ENCODE results near the gene ZCCHC14. TPM values are rescaled to one million over a fixed set of nuclear protein-coding genes. Genes with fewer than 3 reads are reported as not detected.
"Not testable (repeated sequence)": the region's sequence is repeated elsewhere in the genome, so short reads cannot be mapped to it uniquely, and the experiment has no call there.

ZCCHC14 gene
- total RNA-seq, 2 experiments from 2014 or later, result 12.4 to 13.9 TPM

DNA sequence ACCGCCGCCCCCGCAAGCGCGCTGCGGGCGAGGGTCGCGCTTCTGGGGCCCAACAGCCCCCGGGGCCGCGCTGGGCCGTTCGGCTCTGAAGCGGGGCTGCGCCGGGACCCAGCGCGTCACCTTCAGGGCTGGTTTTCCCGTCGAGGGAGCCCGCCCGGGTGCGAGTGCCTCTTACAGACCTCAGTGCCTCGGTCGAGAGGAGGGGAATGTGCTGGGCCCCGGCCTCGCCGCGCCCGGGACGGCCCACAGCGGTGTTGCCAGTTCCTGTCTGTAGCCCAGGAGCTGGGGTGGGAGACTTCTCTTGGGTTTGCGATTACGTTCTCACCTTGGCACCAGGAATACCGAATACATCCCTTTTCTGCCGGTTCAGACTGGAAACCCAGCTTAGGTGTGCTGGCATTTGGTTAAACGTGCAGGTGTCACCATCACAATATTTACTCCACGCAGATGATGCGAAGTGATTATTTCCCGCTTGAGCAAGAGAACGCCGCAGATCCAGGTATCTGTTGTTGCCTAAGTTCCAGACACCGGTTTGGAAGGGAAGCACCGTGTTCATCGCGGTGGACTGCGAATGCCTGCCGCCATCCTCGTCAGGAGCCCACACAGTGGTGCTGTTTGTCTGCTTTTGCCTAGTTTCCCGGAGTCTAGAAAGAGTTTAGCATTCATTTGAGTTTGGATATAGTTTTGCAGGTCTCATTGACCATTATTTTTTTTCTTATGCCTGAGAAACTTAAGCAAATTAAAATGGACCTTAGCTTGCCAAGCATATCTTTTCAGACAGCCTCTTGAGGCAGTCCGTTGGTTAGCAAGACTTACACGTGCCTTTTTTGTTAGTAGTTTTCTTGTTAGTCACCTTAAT, 99.8 kb downstream of the ZCCHC14 start:
- peak overlapping the region; percentile 88 for H3K27ac Mint-ChIP-seq
- intact Hi-C loops (cut with micrococcal nuclease), result loop anchor here (1.0 to 5.0 kb wide), 8 partner anchors 10 to 831 kb away; partner anchors contain the start of genes FBXO31 and ZCCHC14
- no peaks in the 10 kb centered on the region for H3K9me3 Mint-ChIP-seq
- CTCF ChIA-PET, result interaction anchor here (0.5 to 3.5 kb wide), 6 partner anchors 9 to 242 kb away, joined by 3 to 21 read pairs (median 3); partner anchors contain the start of gene FBXO31
- H3K4me3 Mint-ChIP-seq, result peak overlapping the region; percentile 85
- peaks cover 45% of the 10 kb centered on the region for H3K4me1 Mint-ChIP-seq (ENCODE audit: low read depth)
- no peaks in the 10 kb centered on the region for H3K27me3 Mint-ChIP-seq (ENCODE audit: low read depth)
- peaks cover 7% of the 10 kb centered on the region for H3K36me3 Mint-ChIP-seq (ENCODE audit: low read depth)
- DNase-seq, result peak; percentile 65

DNA sequence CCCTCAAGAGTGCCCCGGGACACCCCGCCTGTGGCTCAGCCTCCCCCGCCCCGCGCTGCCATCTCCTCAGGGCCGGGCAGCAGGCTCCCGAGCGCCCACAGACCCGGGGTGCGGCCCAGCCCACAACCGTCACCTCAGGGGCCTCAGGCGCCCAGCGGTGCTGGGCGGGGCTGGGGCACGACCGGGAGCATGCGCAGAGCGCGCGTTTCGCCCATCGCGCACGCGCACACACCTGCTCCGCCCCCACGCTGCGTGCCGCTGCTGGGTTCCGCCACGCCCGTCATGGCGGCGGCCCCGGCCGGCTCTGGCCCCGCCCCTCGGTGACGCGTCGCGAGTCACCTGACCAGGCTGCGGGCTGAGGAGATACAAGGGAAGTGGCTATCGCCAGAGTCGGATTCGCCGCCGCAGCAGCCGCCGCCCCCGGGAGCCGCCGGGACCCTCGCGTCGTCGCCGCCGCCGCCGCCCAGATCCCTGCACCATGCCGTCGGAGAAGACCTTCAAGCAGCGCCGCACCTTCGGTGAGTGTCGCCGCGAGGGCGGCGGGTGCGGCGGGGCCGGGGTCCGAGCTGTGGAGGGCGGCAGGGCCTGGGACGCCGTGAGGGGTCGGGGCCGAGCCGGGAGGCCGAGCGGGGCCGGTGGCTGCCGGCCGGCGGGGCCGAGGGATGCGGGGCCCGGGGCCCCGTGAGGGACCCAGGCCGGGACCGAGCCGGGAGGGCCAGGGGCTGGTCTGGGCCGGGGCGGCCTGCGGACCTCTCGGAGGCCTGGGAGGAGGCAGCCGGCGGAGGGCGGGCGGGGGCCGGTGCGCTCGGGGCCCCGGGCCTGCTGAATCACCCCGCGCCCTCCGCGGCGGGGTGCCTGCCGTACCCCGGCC, 100.6 kb downstream of the ZCCHC14 start, which contains the start of gene MAP1LC3B:
MAP1LC3B (plus strand) TSS at position 387 of the 871 bp plus-strand sequence; CDS start at position 479, 92 bp downstream.
- peak; percentile 97 for DNase-seq
- no peaks in the 10 kb centered on the region for H3K9me3 Mint-ChIP-seq
- H3K27ac Mint-ChIP-seq, result peak within 1 kb of the TSS; percentile 97
- H3K36me3 Mint-ChIP-seq (ENCODE audit: low read depth), result peaks cover 7% of the 10 kb centered on the region
- peaks cover 53% of the 10 kb centered on the region for H3K4me1 Mint-ChIP-seq (ENCODE audit: low read depth)
- no peaks in the 10 kb centered on the region for H3K27me3 Mint-ChIP-seq (ENCODE audit: low read depth)
- intact Hi-C loops (cut with micrococcal nuclease), result loop anchor here (1.0 to 5.0 kb wide), 7 partner anchors 9 to 830 kb away; partner anchors contain the start of genes FBXO31 and ZCCHC14
- CTCF ChIA-PET, result interaction anchor here (0.9 to 3.5 kb wide), 2 partner anchors 9 to 243 kb away, joined by 3 to 21 read pairs; partner anchors contain the start of gene FBXO31
- peak within 1 kb of the TSS; percentile 92 for H3K4me3 Mint-ChIP-seq

DNA sequence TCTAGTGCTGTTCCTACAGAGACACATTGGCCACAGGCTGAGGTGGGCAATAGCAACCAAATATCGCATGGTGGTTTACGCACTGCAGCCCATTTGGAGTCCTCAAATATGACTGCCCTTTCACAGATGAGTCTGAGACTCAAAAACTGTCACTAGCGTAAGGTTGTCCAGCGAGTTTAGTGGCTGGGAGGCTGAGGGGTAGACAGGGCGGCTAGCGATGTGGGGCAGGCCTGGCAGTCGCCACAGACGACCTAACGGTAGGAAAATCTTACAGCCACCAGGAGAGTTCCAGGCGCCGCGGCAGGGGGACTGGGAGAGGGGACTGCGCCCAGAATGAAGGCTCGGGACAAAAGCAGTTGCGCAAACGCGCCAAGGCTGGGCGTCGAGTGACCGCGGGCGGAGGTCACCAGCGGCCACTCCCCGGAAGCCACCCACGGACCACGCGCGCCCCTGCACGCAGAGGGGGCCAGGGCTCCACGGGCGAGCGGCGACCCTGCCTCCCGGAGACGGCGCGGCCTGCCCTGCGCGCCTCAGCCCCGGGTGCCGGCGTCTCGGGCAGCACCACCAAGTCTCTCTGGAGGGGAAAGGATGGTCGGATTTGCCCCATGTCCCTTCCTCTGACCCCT, 101.4 kb downstream of the ZCCHC14 start:
- intact Hi-C loops (cut with micrococcal nuclease), result loop anchor here (5.0 kb wide), 3 partner anchors 151 to 829 kb away; no protein-coding TSS in a partner anchor
- H3K9me3 Mint-ChIP-seq, result no peaks in the 10 kb centered on the region
- H3K27ac Mint-ChIP-seq, result peak overlapping the region; percentile 97
- peak overlapping the region; percentile 92 for H3K4me3 Mint-ChIP-seq
- H3K36me3 Mint-ChIP-seq (ENCODE audit: low read depth), result peaks cover 7% of the 10 kb centered on the region
- H3K27me3 Mint-ChIP-seq (ENCODE audit: low read depth), result no peaks in the 10 kb centered on the region
- peaks cover 53% of the 10 kb centered on the region for H3K4me1 Mint-ChIP-seq (ENCODE audit: low read depth)
- peak; percentile 24 for DNase-seq
- CTCF ChIA-PET, result interaction anchor here (0.7 kb wide), 2 partner anchors 74 to 158 kb away, joined by 3 read pairs; partner anchors contain the start of gene C16orf95

DNA sequence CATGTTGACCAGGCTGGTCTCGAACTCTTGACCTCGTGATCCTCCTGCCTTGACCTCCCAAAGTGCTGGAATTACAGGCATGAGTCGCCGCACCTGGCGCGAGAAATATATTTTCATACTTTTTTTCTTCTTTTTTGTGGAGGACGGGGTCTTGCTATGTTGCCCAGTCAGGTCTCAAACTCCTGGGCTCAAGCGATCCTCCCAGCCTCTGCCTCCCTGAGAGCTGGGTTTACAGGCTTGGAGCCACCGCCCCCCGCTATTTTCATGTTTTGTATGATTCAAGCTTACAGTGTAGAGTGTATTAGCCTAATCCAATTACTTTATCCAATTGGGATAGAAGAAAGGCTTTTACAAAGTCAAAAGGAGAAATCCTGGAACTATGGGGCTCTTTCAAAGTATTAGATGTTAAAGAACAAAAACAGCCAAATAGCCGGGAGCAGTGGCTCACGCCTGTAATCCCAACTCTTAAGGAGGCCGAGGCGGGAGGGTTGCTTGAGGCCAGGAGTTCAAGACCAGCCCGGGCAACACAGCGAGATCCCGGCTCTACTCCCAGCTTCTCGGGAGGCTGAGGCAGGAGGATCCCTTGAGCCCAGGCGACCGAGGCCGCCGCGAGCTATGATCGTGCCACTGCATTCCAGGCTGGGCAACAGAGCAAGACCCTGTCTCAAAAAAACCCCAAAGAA, 102.0 kb downstream of the ZCCHC14 start:
- no peaks in the 10 kb centered on the region for H3K9me3 Mint-ChIP-seq
- peak overlapping the region; percentile 97 for H3K27ac Mint-ChIP-seq
- DNase-seq, result no peak
- peak overlapping the region; percentile 92 for H3K4me3 Mint-ChIP-seq
- H3K4me1 Mint-ChIP-seq (ENCODE audit: low read depth), result peaks cover 56% of the 10 kb centered on the region
- no peaks in the 10 kb centered on the region for H3K27me3 Mint-ChIP-seq (ENCODE audit: low read depth)
- CTCF ChIA-PET, result interaction anchor here (0.7 kb wide), 2 partner anchors 74 to 159 kb away, joined by 3 read pairs; partner anchors contain the start of gene C16orf95
- peaks cover 7% of the 10 kb centered on the region for H3K36me3 Mint-ChIP-seq (ENCODE audit: low read depth)
- intact Hi-C loops (cut with micrococcal nuclease), result loop anchor here (5.0 kb wide), 3 partner anchors 152 to 828 kb away; no protein-coding TSS in a partner anchor

DNA sequence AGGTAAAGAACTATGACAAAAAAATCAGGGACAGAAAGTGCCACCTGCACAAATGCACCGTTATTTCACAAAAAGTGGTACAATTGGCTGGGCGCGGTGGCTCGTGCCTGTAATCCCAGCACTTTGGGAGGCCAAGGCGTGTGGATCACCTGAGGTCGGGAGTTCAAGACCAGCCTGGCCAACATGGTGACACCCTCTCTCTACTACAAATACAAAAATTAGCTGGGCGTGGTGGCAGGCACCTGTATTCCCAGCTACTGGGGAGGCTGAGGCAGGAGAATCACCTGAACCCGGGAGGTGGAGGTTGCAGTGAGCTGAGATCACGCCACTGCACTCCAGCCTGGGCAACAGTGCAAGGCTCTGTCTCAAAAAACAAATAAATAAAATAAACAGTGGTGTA, 102.9 kb downstream of the ZCCHC14 start:
- DNase-seq; H3K4me3 Mint-ChIP-seq; H3K9me3 Mint-ChIP-seq; CTCF ChIA-PET; H3K36me3 Mint-ChIP-seq (ENCODE audit: low read depth); H3K27me3 Mint-ChIP-seq (ENCODE audit: low read depth): not testable (repeated sequence)
- intact Hi-C loops (cut with micrococcal nuclease), result loop anchor here (2.0 to 5.0 kb wide), 6 partner anchors 47 to 1067 kb away; partner anchors contain the start of gene BANP
- peaks cover 52% of the 10 kb centered on the region for H3K4me1 Mint-ChIP-seq (ENCODE audit: low read depth)
- H3K27ac Mint-ChIP-seq, result peak overlapping the region; percentile 93

DNA sequence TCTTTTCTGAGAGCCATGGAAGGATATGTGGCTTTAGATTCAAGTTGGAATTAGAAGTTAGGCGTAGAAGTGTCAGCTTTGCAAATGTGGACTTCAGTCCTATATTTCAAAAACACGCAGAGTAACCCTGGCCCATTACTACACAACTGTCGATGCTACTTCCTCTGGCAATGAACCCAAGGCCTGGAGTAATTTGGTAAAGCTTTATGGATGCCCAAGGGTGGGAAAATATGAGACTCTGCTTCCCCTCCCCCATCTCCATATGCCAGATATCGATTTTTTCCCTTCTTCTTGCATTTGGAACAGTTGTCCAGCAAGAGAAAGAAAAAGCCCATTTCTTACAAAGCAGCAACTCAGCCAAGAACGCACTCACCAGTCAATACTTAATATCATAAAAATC, 103.6 kb downstream of the ZCCHC14 start:
- CTCF ChIA-PET, result no interaction called here
- intact Hi-C loops (cut with micrococcal nuclease), result loop anchor here (2.0 to 5.0 kb wide), 3 partner anchors 48 to 1068 kb away; partner anchors contain the start of gene BANP
- H3K4me3 Mint-ChIP-seq, result no peak overlapping the region
- peaks cover 2% of the 10 kb centered on the region for H3K36me3 Mint-ChIP-seq (ENCODE audit: low read depth)
- H3K4me1 Mint-ChIP-seq (ENCODE audit: low read depth), result peaks cover 50% of the 10 kb centered on the region
- H3K9me3 Mint-ChIP-seq, result no peaks in the 10 kb centered on the region
- peak overlapping the region; percentile 93 for H3K27ac Mint-ChIP-seq
- H3K27me3 Mint-ChIP-seq (ENCODE audit: low read depth), result no peaks in the 10 kb centered on the region
- DNase-seq, result no peak

DNA sequence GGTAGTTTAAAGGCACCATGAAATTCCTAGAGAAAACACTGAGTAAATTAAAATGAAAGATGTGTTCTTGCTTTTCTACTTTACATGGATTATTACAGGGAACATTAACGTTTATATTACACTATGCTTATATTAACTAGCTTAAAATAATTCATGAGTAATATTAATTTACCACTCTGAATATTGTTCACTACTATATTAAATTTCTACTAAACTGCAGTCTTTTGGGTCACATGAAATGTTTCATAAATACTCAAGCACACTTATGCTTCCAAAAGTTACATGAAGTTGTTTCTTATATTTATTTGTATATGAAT, 104.0 kb downstream of the ZCCHC14 start:
- Mint-ChIP-seq H3K4me3 (peak overlapping the region; percentile 49), H3K4me1 (ENCODE audit: low read depth) (peaks cover 45% of the 10 kb centered on the region), H3K27ac (peak overlapping the region; percentile 93), H3K9me3 (no peaks in the 10 kb centered on the region), H3K27me3 (ENCODE audit: low read depth) (peaks cover 2% of the 10 kb centered on the region), H3K36me3 (ENCODE audit: low read depth) (peaks cover 5% of the 10 kb centered on the region)
- no peak for DNase-seq
- CTCF ChIA-PET, result interaction anchor here (1.3 kb wide), 1 partner anchor 248 kb away, joined by 5 read pairs; no protein-coding TSS in a partner anchor
- intact Hi-C loops (cut with micrococcal nuclease), result loop anchor here (1.0 to 5.0 kb wide), 5 partner anchors 48 to 1069 kb away; partner anchors contain the start of genes BANP, C16orf95 and ZCCHC14

DNA sequence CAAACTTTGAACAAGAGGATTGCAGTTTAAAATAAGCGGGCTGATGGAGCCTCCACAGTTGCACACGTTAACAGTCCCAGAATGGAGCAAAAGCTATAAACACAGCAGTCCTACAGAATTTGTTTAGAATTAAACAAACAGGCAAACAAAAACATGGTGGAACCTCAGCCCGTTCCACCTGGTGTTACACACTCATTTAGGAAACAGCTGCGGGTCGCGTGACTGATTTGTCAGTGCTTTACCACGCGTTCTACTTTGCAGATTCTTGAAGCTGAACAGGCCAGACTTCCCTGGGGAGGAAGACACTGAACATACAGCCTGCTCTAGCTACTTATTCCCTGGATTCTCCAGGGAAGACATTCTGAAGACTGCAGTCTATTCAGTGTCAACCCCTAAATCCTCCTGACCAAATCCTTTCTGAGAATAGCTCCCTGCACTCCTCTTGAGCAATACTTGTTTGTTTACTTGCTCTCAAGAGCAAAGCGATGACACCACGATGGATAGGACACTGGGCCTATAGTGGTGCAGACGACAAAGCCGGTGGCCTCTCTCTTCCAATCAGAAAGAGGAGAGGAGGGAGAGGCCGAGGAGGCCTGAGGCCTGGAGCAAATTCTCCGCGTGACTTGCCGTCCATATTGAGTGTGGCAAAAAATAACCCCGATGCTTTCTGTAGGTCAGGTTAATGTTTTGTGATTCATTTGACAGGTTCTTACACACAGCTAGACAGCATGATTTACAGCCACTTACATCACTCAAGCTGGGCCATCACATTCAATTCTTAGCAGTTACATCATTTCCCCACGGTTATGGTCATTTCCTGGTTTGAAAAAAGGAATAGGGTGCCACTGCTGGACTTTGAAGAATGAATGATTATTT, 104.6 kb downstream of the ZCCHC14 start:
- peak; percentile 94 for DNase-seq
- intact Hi-C loops (cut with micrococcal nuclease), result loop anchor here (1.0 to 5.0 kb wide), 5 partner anchors 49 to 1069 kb away; partner anchors contain the start of genes BANP, C16orf95 and ZCCHC14
- H3K27ac Mint-ChIP-seq, result peak overlapping the region; percentile 93

DNA sequence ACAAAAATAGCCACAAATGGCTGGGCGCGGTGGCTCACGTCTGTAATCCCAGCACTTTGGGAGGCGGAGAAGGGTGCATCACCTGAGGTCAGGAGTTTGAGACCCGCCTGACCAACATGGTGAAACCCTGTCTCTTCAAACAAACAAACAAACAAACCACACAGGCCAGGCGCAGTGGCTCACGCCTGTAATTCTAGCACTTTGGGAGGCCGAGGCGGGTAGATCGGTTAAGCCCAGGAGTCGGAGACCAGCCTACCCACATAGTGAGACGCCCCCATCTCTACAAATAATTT, 108.0 kb downstream of the ZCCHC14 start:
- not testable (repeated sequence) for H3K27me3 Mint-ChIP-seq (ENCODE audit: low read depth); H3K9me3 Mint-ChIP-seq; DNase-seq
- peak overlapping the region; percentile 87 for H3K4me3 Mint-ChIP-seq
- CTCF ChIA-PET, result interaction anchor here (1.7 kb wide), 1 partner anchor 10 kb away, joined by 7 read pairs; no protein-coding TSS in a partner anchor
- H3K27ac Mint-ChIP-seq, result peak overlapping the region; percentile 30
- H3K4me1 Mint-ChIP-seq (ENCODE audit: low read depth), result peaks cover 64% of the 10 kb centered on the region
- intact Hi-C loops (cut with micrococcal nuclease), result loop anchor here (5.0 kb wide), 1 partner anchor 1072 kb away; no protein-coding TSS in a partner anchor
- peaks cover 10% of the 10 kb centered on the region for H3K36me3 Mint-ChIP-seq (ENCODE audit: low read depth)

More for the DNA sequence above, 104.6 kb downstream of the ZCCHC14 start:
- Mint-ChIP-seq H3K4me1 (ENCODE audit: low read depth) (peaks cover 39% of the 10 kb centered on the region), H3K4me3 (peak overlapping the region; percentile 49), H3K27me3 (ENCODE audit: low read depth) (peaks cover 2% of the 10 kb centered on the region), H3K36me3 (ENCODE audit: low read depth) (peaks cover 2% of the 10 kb centered on the region), H3K9me3 (no peaks in the 10 kb centered on the region)
- CTCF ChIA-PET, result interaction anchor here (1.3 kb wide), 1 partner anchor 248 kb away, joined by 5 read pairs; no protein-coding TSS in a partner anchor

DNA sequence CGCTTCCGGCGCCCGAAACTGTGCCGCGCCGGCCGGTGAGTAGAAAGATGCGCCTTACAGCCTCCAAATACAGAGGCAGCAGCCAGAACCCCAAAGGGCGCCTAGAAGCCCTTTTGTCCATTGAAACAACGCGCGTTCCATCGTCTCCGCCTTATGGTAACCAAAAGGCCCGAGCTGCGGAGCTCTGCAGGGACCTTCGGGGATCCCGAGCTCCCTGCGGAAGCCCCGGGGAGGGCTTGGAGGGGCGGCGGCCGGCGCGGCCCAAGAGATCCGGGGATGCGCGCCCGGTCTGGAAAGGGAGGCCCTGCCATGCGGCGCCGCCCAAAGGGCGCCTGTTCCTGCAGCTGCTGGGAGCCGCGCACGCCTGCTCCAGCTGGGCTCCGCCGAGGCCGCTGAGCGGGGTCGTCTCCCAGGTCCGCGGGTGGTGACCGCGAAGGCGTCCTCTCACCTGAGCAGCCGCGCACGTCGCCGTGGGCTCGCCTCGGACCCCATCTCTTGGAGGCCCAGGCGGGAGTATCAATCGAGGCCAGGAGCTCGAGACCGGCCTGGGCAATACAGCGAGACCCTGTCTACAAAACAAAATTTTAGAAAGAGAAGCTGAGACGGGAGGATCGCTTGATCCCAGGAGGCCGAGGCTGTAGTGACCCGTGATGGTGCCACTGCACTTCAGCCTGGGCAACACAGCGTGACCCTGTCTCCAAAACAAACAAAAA, 108.5 kb downstream of the ZCCHC14 start:
- H3K36me3 Mint-ChIP-seq (ENCODE audit: low read depth), result peaks cover 10% of the 10 kb centered on the region
- intact Hi-C loops (cut with micrococcal nuclease), result no loop called here
- H3K4me1 Mint-ChIP-seq (ENCODE audit: low read depth), result peaks cover 61% of the 10 kb centered on the region
- H3K9me3 Mint-ChIP-seq, result no peaks in the 10 kb centered on the region
- H3K27ac Mint-ChIP-seq, result peak overlapping the region; percentile 93
- peaks cover 2% of the 10 kb centered on the region for H3K27me3 Mint-ChIP-seq (ENCODE audit: low read depth)
- CTCF ChIA-PET, result interaction anchor here (0.8 to 1.7 kb wide), 3 partner anchors 9 to 252 kb away, joined by 3 to 7 read pairs (median 4); no protein-coding TSS in a partner anchor
- no peak for DNase-seq
- H3K4me3 Mint-ChIP-seq, result peak overlapping the region; percentile 87

All from activated naive CD4-positive, alpha-beta T cell treated with anti-CD3 and anti-CD28 coated beads for 36 hours (primary cell).